T follicular helper cell (primary cell): ENCODE results near the gene ELN.

ENCODE experiments used
- DNase-seq: peaks from one replicate; pipeline ENCODE4 v3.0.0-alpha.2; 2020; ENCODE audit warnings: low read depth

Gene ELN

GRCh38 chr7:74061840-74062539, 34.0 kb downstream of the ELN start:
- peak; percentile 55 for DNase-seq

- DNase-seq: no peak
These were observed 35.3 kb downstream of the ELN start for GRCh38 chr7:74063223-74063641.

- no peak for DNase-seq
These were observed 35.7 kb downstream of the ELN start for GRCh38 chr7:74063646-74064045.

GRCh38 chr7:74064696-74065095, 36.7 kb downstream of the ELN start:
- DNase-seq: no peak

GRCh38 chr7:74066626-74067025, 38.7 kb downstream of the ELN start:
- no peak for DNase-seq

- no peak for DNase-seq
These were observed 40.6 kb downstream of the ELN start for GRCh38 chr7:74068378-74069085.

GRCh38 chr7:74069086-74069541, 41.1 kb downstream of the ELN start:
- DNase-seq: no peak

GRCh38 chr7:74069790-74070618, 42.0 kb downstream of the ELN start:
- DNase-seq: no peak

- DNase-seq: no peak
These were observed 42.6 kb downstream of the ELN start for GRCh38 chr7:74070619-74070921.

- DNase-seq: no peak
These were observed 43.1 kb downstream of the ELN start for GRCh38 chr7:74071121-74071520.

- DNase-seq: no peak
These were observed 46.8 kb downstream of the ELN start for GRCh38 chr7:74074770-74075169.

GRCh38 chr7:74078461-74078860, 50.5 kb downstream of the ELN start:
- DNase-seq: no peak

- DNase-seq: no peak
These were observed 54.8 kb downstream of the ELN start for GRCh38 chr7:74082770-74083116.

- DNase-seq: peak; percentile 74
These were observed 55.3 kb downstream of the ELN start, which contains the start of gene LIMK1 for GRCh38 chr7:74083117-74083876. LIMK1 (plus strand) TSS chr7:74083804; CDS start chr7:74083991, 187 bp downstream.

GRCh38 chr7:74083928-74084721, 56.2 kb downstream of the ELN start:
- DNase-seq: no peak

- DNase-seq: no peak
These were observed 57.0 kb downstream of the ELN start for GRCh38 chr7:74084722-74085578.

- DNase-seq: no peak
These were observed 59.9 kb downstream of the ELN start for GRCh38 chr7:74087791-74088453.

- no peak for DNase-seq
These were observed 64.5 kb downstream of the ELN start for GRCh38 chr7:74092321-74092963.

GRCh38 chr7:74092964-74093471, 65.0 kb downstream of the ELN start:
- no peak for DNase-seq
